Smooth muscle cell of the brain vasculature (primary cell): ENCODE measurements around the gene RAB32.

Source experiments
- DNase-seq: peaks from one replicate; pipeline ENCODE4 v3.0.0-alpha.2; 2012; ENCODE audit warnings: low read depth, low spot score

RAB32 gene

GRCh38 chr6:146582857-146583256 lies 39.2 kb downstream of the RAB32 start:
- DNase-seq = no peak

GRCh38 chr6:146583966-146584365 lies 40.3 kb downstream of the RAB32 start:
- DNase-seq = no peak

GRCh38 chr6:146587459-146587858 lies 43.8 kb downstream of the RAB32 start:
- DNase-seq = no peak

- DNase-seq = no peak
These were observed 46.9 kb downstream of the RAB32 start for GRCh38 chr6:146590492-146590891.

- DNase-seq = no peak
These were observed 48.8 kb downstream of the RAB32 start for GRCh38 chr6:146592451-146592850.

DNA sequence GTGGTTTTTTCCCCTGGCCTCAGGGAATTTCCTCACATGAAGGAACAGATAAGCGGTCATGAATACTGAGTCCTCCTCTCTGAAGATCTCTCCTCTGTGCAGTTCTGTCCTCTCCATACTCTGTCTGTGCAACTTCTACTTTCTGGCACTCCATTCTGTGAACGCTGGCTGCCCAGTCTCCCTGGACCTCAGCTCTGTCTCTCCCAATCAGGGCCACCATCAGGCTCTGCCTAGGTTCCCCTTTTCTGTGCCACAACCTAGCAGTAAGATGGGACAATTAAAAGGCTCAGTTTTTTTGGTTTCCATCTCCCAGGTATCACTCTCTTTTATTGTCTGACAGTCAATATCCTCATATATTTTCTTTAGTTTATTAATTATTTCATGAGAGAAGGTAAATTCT lies 50.4 kb downstream of the RAB32 start:
- DNase-seq = no peak

DNA sequence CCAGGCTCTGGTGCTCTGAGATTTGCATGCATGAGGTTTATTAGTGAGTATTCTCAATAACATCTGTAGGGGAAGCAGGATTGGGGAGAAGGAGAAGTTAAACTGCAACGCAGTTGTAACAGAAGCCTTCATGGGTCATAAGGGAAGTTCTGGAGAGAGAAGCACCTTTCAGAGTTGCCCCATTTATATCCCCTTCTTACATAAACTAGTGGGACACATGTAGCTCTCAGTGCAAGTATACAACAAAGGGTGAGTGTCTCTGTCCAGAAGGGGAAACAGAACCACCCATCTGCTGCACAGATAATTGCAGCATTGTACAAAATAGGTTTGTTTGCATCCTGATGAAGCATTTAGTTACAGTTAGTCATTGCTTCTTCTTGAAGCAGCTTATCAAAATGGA lies 50.9 kb downstream of the RAB32 start:
- no peak for DNase-seq

GRCh38 chr6:146595972-146596731 lies 52.5 kb downstream of the RAB32 start:
- DNase-seq = no peak

GRCh38 chr6:146598772-146599405 lies 55.3 kb downstream of the RAB32 start, which contains the start of gene ADGB:
Gene ADGB (plus strand): TSS chr6:146598972. CDS start chr6:146599041, 69 bp downstream.
- DNase-seq = peak; percentile 13

GRCh38 chr6:146601352-146601751 lies 57.7 kb downstream of the RAB32 start:
- DNase-seq = no peak

DNA sequence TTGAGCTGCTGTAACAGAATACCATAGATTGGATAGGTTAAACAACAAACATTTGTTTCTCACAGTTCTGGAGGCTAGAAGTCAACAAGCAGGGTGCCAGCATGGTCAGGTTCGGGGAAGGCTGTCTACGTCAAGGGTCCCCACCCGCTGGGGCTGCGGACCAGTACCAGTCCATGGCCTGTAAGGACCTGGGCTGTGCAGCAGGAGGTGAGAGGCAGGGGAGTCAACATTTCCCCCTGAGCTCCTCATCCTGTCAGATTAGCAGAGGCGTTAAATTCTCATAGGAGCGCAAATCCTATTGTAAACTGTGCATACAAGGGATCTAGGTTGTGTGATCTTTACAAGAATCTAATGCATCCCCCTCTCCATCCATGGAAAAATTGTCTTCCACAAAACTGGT lies 58.9 kb downstream of the RAB32 start:
- no peak for DNase-seq
